ENCODE measurements around the gene CCL8.

DNA sequence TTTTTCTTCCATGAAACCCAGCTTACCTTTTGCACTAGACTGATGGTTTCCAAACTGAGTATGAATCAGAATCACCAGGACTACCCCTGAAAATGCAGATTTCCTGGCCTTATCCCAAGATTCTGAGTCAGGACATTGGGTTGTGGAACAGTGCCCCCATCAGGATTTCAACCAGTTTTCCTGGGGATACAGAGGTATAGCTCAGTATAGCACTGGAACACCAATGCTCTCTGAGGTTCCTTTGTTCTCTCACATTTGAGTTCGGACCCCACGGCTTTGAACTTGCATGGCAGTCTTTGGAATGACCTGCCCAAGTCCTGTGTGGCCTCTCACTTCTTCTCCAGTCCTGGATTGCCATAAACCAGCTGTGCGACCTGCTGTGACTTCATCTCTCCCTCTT lies 12.8 kb upstream of the CCL8 start:
- TF ChIP-seq POLR2A (IDR thresholded peaks at IDR 0.05; ENCODE audit: low read length) (no peak), GATA1 (IDR thresholded peaks at IDR 0.05; ENCODE audit: low read depth, low read length) (no peak)
